ENCODE results near the gene ASB9.

The ASB9 gene

DNA sequence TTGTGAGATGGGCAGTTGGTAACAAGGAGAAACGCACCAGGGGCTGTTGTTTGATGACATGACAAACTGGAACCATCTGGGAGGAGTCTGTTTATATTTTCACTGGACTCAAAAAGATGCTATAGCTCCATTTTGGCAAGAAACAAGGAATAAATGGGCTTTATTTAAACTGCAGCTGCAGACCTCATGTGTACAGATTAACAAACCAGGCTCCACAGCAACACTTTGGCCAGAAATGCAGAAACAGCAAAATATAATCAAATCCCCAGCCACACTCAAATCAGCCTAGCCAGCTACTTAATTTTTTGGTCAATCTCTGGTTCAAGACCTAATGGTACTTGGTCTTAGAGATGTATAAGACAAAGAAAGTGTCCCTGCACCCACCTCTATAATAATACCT lies 52.7 kb downstream of the ASB9 start:
- H3K4me3 ChIP-seq (ENCODE audit: low read depth, low read length), result no peak overlapping the region
- TF ChIP-seq, protein P1, sequence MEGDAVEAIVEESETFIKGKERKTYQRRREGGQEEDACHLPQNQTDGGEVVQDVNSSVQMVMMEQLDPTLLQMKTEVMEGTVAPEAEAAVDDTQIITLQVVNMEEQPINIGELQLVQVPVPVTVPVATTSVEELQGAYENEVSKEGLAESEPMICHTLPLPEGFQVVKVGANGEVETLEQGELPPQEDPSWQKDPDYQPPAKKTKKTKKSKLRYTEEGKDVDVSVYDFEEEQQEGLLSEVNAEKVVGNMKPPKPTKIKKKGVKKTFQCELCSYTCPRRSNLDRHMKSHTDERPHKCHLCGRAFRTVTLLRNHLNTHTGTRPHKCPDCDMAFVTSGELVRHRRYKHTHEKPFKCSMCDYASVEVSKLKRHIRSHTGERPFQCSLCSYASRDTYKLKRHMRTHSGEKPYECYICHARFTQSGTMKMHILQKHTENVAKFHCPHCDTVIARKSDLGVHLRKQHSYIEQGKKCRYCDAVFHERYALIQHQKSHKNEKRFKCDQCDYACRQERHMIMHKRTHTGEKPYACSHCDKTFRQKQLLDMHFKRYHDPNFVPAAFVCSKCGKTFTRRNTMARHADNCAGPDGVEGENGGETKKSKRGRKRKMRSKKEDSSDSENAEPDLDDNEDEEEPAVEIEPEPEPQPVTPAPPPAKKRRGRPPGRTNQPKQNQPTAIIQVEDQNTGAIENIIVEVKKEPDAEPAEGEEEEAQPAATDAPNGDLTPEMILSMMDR (IDR thresholded peaks at IDR 0.05; ENCODE audit: low read depth, low read length), result no peak

DNA sequence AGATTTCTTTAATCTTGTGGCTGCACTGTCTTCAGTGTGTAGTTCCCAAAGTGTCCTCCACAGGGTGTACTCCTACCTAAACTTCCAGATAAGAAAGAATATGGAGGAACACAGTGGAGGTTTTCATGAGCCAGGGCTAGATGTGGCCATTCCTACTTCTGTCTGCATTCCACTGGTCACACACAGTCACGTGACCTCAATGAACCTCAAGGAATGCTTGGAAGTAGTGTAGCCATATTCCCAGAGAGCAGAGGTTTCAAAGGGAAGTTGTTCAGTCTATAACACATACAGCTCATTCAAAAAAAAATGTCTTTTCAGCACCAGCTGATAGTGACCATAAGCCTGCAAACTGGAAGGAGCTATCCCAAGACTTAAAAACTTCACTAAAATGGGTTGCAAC lies 53.6 kb downstream of the ASB9 start:
- TF ChIP-seq, protein P1 (IDR thresholded peaks at IDR 0.05; ENCODE audit: low read depth, low read length), result no peak
- no peak overlapping the region for H3K4me3 ChIP-seq (ENCODE audit: low read depth, low read length)

DNA sequence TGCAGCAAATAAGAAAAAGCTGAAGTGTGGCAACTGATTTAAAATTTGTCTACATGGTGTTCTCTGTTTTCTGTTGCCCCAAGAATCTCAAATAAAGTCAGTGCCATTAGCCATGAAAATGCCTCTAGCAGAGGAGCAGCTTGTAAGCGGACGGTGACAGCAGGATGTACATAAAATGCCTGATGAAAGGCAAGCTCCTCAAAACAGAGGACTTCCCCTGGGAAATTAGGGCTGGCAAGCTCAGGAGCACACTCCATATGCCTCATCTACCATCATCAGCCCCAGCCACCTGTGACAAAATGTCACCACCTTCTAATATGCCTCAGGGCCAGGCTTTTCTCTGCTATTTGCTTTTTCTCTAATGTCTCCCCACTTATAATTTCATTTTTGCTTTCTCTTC lies 54.5 kb downstream of the ASB9 start:
- TF ChIP-seq, protein P1 (IDR thresholded peaks at IDR 0.05; ENCODE audit: low read depth, low read length), result no peak
- H3K4me3 ChIP-seq (ENCODE audit: low read depth, low read length), result no peak overlapping the region

DNA sequence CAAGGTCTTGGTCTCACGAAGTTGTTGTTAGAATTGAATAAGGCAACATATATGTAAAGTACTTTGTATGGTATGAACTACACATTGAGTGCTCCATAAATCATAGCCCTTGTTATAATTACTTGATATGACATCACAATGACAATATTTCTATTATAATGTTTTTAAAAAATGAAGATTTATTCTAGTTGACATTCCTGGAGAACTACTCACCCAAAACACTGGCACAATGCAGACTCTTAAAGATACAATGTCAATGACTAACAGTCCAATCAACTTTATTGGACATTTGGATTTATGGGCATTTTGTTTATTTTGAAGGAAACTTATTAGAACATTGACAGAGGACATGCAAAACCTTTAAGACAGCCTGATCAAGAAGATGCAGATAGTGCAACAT lies 55.3 kb downstream of the ASB9 start:
- TF ChIP-seq, protein P1 (IDR thresholded peaks at IDR 0.05; ENCODE audit: low read depth, low read length), result no peak
- H3K4me3 ChIP-seq (ENCODE audit: low read depth, low read length), result no peak overlapping the region

DNA sequence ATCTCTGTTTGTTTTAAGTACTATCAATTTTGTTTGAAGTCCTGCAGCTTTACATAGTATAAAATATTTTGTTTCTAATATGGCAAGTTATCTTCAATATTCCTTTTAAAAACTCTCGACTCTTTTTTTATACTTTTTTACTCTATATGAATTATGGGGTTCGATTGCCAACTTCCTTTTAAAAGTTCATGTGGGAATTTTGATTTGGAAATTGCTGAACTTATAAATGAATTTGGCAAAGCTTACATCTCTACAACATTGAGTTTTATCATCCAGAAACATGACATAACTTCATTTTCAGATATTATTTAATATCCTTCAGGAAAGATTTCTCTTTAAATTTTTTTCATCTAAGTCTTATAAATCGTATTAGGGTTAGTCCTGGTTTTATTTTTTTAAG lies 60.8 kb downstream of the ASB9 start:
- TF ChIP-seq, protein P1 (IDR thresholded peaks at IDR 0.05; ENCODE audit: low read depth, low read length), result no peak
- H3K4me3 ChIP-seq (ENCODE audit: low read depth, low read length), result no peak overlapping the region

DNA sequence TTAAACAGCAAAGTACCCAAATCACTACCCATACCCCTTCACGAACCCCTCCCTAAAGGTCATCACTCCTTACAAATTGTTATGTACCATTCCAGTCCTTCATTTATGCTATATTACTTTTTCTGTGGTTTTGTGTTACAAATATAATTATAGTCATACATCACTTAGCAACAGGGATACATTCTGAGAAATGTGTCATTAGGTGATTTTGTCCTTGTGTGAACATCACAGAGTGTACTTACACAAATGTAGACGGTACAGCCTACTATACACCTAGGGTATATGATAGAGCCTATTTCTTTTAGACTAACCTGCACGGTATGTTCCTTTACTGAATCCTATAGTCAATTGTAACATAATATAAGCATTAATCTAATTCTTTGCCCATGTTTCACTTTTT lies 61.9 kb downstream of the ASB9 start:
- TF ChIP-seq, protein P1 (IDR thresholded peaks at IDR 0.05; ENCODE audit: low read depth, low read length), result no peak
- H3K4me3 ChIP-seq (ENCODE audit: low read depth, low read length), result no peak overlapping the region

DNA sequence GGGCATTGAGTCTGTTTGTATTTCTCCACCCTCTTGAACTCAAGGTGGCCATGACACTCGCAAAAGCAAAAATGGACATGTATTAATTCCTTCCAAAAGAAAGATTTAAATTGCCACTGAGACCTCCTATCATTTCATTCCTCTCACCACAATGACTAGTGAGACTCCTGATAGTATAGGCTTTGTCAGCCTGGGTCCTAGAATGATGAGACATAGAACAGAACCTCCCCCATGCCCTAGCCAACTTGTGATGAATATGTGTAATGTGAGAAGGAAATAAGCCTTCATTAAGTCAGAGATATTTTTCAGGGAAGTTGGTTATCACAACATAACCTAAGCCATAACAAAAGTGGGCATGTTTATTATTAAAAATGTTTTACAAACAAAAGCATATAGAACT lies 62.5 kb downstream of the ASB9 start:
- no peak overlapping the region for H3K4me3 ChIP-seq (ENCODE audit: low read depth, low read length)
- TF ChIP-seq, protein P1 (IDR thresholded peaks at IDR 0.05; ENCODE audit: low read depth, low read length), result no peak

Measured in WI38 (cell line).